Naive thymus-derived CD4-positive, alpha-beta T cell (primary cell): ENCODE measurements around the gene LYZL2. TPM values are rescaled to one million over a fixed set of nuclear protein-coding genes. Genes with fewer than 3 reads are reported as not detected.
A peak's percentile ranks its signal among the peaks of the same experiment; 100 is the strongest.
"Not testable (repeated sequence)": the region's sequence is repeated elsewhere in the genome, so short reads cannot be mapped to it uniquely, and the experiment has no call there.

Experiments
- ATAC-seq: fragments of 150-1000 bp; cut with Tn5 transposase; 2 replicates; pipeline ENCODE4 v1.10.0; 2021; ENCODE audit warnings: mild to moderate bottlenecking, moderate library complexity
- CTCF ChIA-PET: fragments of 350-600 bp; sonication (Branson Sonifier 250); formaldehyde crosslinking; loops from one replicate; lab custom pipeline; 2021; ENCODE audit warnings: antibody characterized with exemption; lab: Charles Lee
- POLR2A ChIA-PET: fragments of 350-600 bp; sonication (Branson Sonifier 250); formaldehyde crosslinking; loops from one replicate; lab custom pipeline; 2021; ENCODE audit warnings: antibody characterized with exemption, inconsistent platforms; lab: Charles Lee
- DNase-seq, 9 donors: peaks; one replicate each; pipeline versions ENCODE4 v3.0.0 to v3.0.0-alpha.2; 2020 to 2022; ENCODE audit warnings: mixed read lengths in 1 of 9
- H3K27ac ChIP-seq: one replicate; pipeline ENCODE4 v1.7.0; 2013; ENCODE audit warnings: mild to moderate bottlenecking, low read depth, low read length, moderate library complexity
- H3K27me3 ChIP-seq, 2 donors: one replicate each; pipeline ENCODE4 v1.7.0; 2013; ENCODE audit warnings: low read length in 2 of 2, mild to moderate bottlenecking in 2 of 2, moderate library complexity in 2 of 2; ENCODE audit not compliant: control insufficient read depth in 2 of 2, insufficient read depth in 2 of 2
- H3K36me3 ChIP-seq, 3 experiments: 1 replicate in 2 of 3; 2 replicates in 1 of 3; pipeline ENCODE4 v1.7.0; 2013; ENCODE audit warnings: low read length in 3 of 3, mild to moderate bottlenecking in 3 of 3, moderate library complexity in 1 of 3; ENCODE audit not compliant: insufficient read depth in 3 of 3, control insufficient read depth in 2 of 3
- H3K4me1 ChIP-seq, 2 donors: one replicate each; pipeline ENCODE4 v1.7.0; 2013; ENCODE audit warnings: low read length in 2 of 2, mild to moderate bottlenecking in 2 of 2, moderate library complexity in 1 of 2; ENCODE audit not compliant: control insufficient read depth in 2 of 2, insufficient read depth in 2 of 2
- H3K4me3 ChIP-seq: 2 replicates; pipeline ENCODE4 v1.7.0; 2013; ENCODE audit warnings: mild to moderate bottlenecking, low read length
- H3K9me3 ChIP-seq, 3 experiments: 1 replicate in 2 of 3; 2 replicates in 1 of 3; pipeline ENCODE4 v1.7.0; 2013; ENCODE audit warnings: low read length in 3 of 3; ENCODE audit not compliant: control insufficient read depth in 2 of 3
- H3K27ac Mint-ChIP-seq, 9 donors: one replicate each; pipeline ENCODE4 v1.8.0; 2020 to 2022; ENCODE audit warnings: mixed read lengths in 9 of 9, mild to moderate bottlenecking in 8 of 9, moderate library complexity in 5 of 9, inconsistent platforms in 2 of 9
- H3K27me3 Mint-ChIP-seq, 5 donors: one replicate each; pipeline ENCODE4 v1.8.0; 2021 to 2022; ENCODE audit warnings: mixed read lengths in 5 of 5, mild to moderate bottlenecking in 1 of 5
- H3K36me3 Mint-ChIP-seq, 5 donors: one replicate each; pipeline ENCODE4 v1.8.0; 2020 to 2022; ENCODE audit warnings: mixed read lengths in 5 of 5, mild to moderate bottlenecking in 3 of 5, inconsistent platforms in 1 of 5
- H3K4me1 Mint-ChIP-seq, 7 donors: one replicate each; pipeline ENCODE4 v1.8.0; 2020 to 2022; ENCODE audit warnings: mixed read lengths in 7 of 7, mild to moderate bottlenecking in 3 of 7, inconsistent platforms in 1 of 7
- H3K4me3 Mint-ChIP-seq, 10 donors: one replicate each; pipeline ENCODE4 v1.8.0; 2020 to 2022; ENCODE audit warnings: mild to moderate bottlenecking in 10 of 10, mixed read lengths in 10 of 10, moderate library complexity in 6 of 10, inconsistent platforms in 2 of 10
- H3K9me3 Mint-ChIP-seq, 11 donors: one replicate each; pipeline ENCODE4 v1.8.0; 2020 to 2022; ENCODE audit warnings: mixed read lengths in 11 of 11, mild to moderate bottlenecking in 4 of 11, inconsistent platforms in 1 of 11, moderate library complexity in 1 of 11
- intact Hi-C, 2 donors: fragments of 100-400 bp; cut with micrococcal nuclease; formaldehyde crosslinking; loops; one replicate each; pipeline ENCODE4 v1.15.1; 2023
- polyA plus RNA-seq, 2 donors: library from polyadenylated mRNA; unstranded; fragments of 300-500 nt; fragmentation: Illumina TruSeq; gene quantifications; one replicate each; pipeline ENCODE4 v1.2.3, GENCODE V29; 2021
- total RNA-seq, 6 experiments: library from RNA in 5 of 6; stranded (reverse) in 5 of 6; gene quantifications; 1 replicate in 5 of 6; 2 replicates in 1 of 6; pipeline ENCODE4 v1.2.3 and lab custom pipeline; 2021 to 2026

LYZL2 gene
- total and polyA plus RNA-seq, 7 experiments from 2014 or later: not detected

- H3K27me3 Mint-ChIP-seq: peaks cover 0 to 16% (median 13%) of the 10 kb centered on the region in 5 donors
- H3K4me3 Mint-ChIP-seq, H3K9me3 ChIP-seq, H3K27ac ChIP-seq, H3K4me1 ChIP-seq, POLR2A ChIA-PET, H3K27ac Mint-ChIP-seq, CTCF ChIA-PET, H3K4me1 Mint-ChIP-seq, H3K4me3 ChIP-seq, H3K36me3 ChIP-seq, H3K36me3 Mint-ChIP-seq, DNase-seq, H3K27me3 ChIP-seq, H3K9me3 Mint-ChIP-seq, ATAC-seq: not testable (repeated sequence)
- intact Hi-C loops: loop anchor here in 1 of 2 donors (10.0 kb wide), 1 partner anchor 1213 kb away; no protein-coding TSS in a partner anchor
These were observed 32.1 kb downstream of the LYZL2 start for GRCh38 chr10:30597433-30597824.

- H3K9me3 ChIP-seq, H3K27ac ChIP-seq, H3K27ac Mint-ChIP-seq, H3K36me3 Mint-ChIP-seq, POLR2A ChIA-PET, H3K4me1 Mint-ChIP-seq, ATAC-seq, H3K4me3 ChIP-seq, H3K9me3 Mint-ChIP-seq, H3K4me1 ChIP-seq, H3K27me3 ChIP-seq, H3K36me3 ChIP-seq, H3K4me3 Mint-ChIP-seq, DNase-seq: not testable (repeated sequence)
- CTCF ChIA-PET: interaction anchor here (0.6 kb wide), 1 partner anchor 207 kb away, joined by 3 read pairs; no protein-coding TSS in a partner anchor
- peaks cover 0 to 18% (median 13%) of the 10 kb centered on the region in 5 donors for H3K27me3 Mint-ChIP-seq
- intact Hi-C loops: loop anchor here in 1 of 2 donors (10.0 kb wide), 1 partner anchor 1212 kb away; no protein-coding TSS in a partner anchor
These were observed 32.8 kb downstream of the LYZL2 start for GRCh38 chr10:30596493-30597432.

- ATAC-seq: no peak
- Histone ChIP-seq H3K4me3 (no peak overlapping the region), H3K27me3 (no peaks in the 10 kb centered on the region), H3K4me1 (no peaks in the 10 kb centered on the region), H3K27ac (no peak overlapping the region), H3K36me3 (no peaks in the 10 kb centered on the region), H3K9me3 (no peaks in the 10 kb centered on the region)
- Mint-ChIP-seq H3K36me3 (no peaks in the 10 kb centered on the region), H3K27ac (no peak overlapping the region), H3K4me1 (peaks cover 0 to 3% (median 0%) of the 10 kb centered on the region in 7 donors), H3K27me3 (peaks cover 0 to 22% (median 13%) of the 10 kb centered on the region in 5 donors), H3K9me3 (no peaks in the 10 kb centered on the region), H3K4me3 (no peak overlapping the region)
- POLR2A ChIA-PET: no interaction called here
- CTCF ChIA-PET: interaction anchor here (0.6 kb wide), 1 partner anchor 206 kb away, joined by 3 read pairs; no protein-coding TSS in a partner anchor
- DNase-seq: no peak
- intact Hi-C loops: loop anchor here in 1 of 2 donors (10.0 kb wide), 1 partner anchor 1211 kb away; no protein-coding TSS in a partner anchor
These were observed 33.5 kb downstream of the LYZL2 start for GRCh38 chr10:30596013-30596412.

DNA sequence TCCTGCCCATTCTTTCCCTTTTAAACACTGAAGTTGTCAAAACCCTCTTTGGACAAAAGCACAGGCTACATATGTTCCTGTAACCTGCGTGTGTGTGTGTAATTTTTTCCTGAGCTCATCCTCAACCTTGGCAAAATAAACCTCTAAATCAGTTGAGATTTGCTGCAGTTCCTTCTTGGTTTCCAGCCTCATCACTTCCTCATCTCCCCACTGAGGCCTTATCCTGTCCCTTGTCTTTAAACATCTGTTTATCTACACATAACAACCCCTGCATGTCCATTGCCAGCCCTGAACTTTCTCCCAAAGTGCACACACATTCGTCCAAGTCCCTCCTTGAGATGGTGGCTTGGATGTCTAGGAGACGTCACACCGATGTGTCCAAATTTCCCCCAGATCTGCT lies 35.5 kb downstream of the LYZL2 start:
- no peak overlapping the region for H3K27ac Mint-ChIP-seq
- ATAC-seq: no peak
- no peaks in the 10 kb centered on the region for H3K36me3 Mint-ChIP-seq
- Histone ChIP-seq H3K4me3 (no peak overlapping the region), H3K36me3 (no peaks in the 10 kb centered on the region), H3K27me3 (no peaks in the 10 kb centered on the region), H3K27ac (no peak overlapping the region), H3K9me3 (no peaks in the 10 kb centered on the region), H3K4me1 (no peaks in the 10 kb centered on the region)
- H3K4me3 Mint-ChIP-seq: no peak overlapping the region
- DNase-seq: no peak
- H3K27me3 Mint-ChIP-seq: peaks cover 0 to 22% (median 13%) of the 10 kb centered on the region in 5 donors
- intact Hi-C loops: loop anchor here in 1 of 2 donors (10.0 kb wide), 1 partner anchor 1209 kb away; no protein-coding TSS in a partner anchor
- CTCF ChIA-PET: interaction anchor here (1.4 kb wide), 1 partner anchor 234 kb away, joined by 5 read pairs; no protein-coding TSS in a partner anchor
- H3K9me3 Mint-ChIP-seq: no peaks in the 10 kb centered on the region
- H3K4me1 Mint-ChIP-seq: peaks cover 0 to 3% (median 0%) of the 10 kb centered on the region in 7 donors
- POLR2A ChIA-PET: interaction anchor here (0.6 kb wide), 1 partner anchor 11 kb away, joined by 3 read pairs; no protein-coding TSS in a partner anchor

DNA sequence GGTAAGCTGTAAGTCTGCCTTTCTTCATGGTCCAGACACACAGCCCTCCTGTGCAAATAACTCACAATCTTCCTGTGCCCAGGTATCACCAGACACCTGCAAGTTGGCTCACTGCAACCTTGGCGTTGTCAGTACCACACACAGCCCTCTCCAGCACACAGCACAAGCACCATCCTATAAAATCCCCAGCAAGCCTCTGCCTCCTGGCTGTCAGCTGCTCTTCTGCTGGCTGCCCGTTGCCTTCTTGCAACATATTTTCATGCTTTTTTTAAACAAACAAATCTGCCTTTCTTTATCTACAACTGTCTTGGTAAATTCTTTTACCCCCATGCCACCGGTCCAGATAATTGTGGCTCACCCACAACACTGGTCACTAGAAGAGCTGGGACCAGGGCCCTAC lies 36.8 kb downstream of the LYZL2 start:
- ATAC-seq, H3K4me1 ChIP-seq, H3K4me3 Mint-ChIP-seq, POLR2A ChIA-PET, H3K27ac ChIP-seq, H3K4me3 ChIP-seq, H3K27me3 ChIP-seq, H3K36me3 Mint-ChIP-seq, H3K9me3 Mint-ChIP-seq, H3K4me1 Mint-ChIP-seq, DNase-seq, H3K9me3 ChIP-seq, H3K27ac Mint-ChIP-seq, H3K36me3 ChIP-seq: not testable (repeated sequence)
- intact Hi-C loops: loop anchor here in 1 of 2 donors (10.0 kb wide), 1 partner anchor 1208 kb away; no protein-coding TSS in a partner anchor
- H3K27me3 Mint-ChIP-seq: peaks cover 0 to 25% (median 13%) of the 10 kb centered on the region in 5 donors
- CTCF ChIA-PET: interaction anchor here (0.6 to 2.1 kb wide), 3 partner anchors 208 to 1207 kb away, joined by 5 to 7 read pairs (median 6); no protein-coding TSS in a partner anchor

DNA sequence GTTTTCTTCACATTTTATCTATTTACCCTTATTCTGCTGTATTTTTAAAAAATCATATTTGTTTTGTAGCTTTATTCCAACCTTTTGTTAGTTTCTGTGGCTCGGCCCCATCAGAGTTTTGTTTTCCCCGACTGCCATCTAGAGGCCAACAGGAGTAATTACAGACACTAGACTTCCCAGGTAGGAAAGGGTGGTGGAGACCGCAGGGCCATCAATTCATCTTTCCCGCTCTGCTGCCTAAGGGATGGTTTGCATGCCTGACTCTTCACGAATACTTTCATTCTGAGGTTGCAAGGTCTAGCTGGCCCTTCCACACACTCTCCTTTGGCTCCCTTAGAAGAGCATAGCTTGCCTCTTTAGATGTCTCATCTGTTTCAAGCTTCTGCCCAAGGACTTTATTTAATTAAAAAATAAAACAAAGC lies 38.3 kb downstream of the LYZL2 start:
- DNase-seq (peak in 7 of 9 donors; percentile 23 to 61 (median 48)), ATAC-seq (peak; percentile 80)
- Histone ChIP-seq H3K36me3 (no peaks in the 10 kb centered on the region), H3K9me3 (no peaks in the 10 kb centered on the region), H3K4me1 (no peaks in the 10 kb centered on the region), H3K27ac (no peak overlapping the region), H3K27me3 (no peaks in the 10 kb centered on the region), H3K4me3 (no peak overlapping the region)
- peaks cover 0 to 26% (median 13%) of the 10 kb centered on the region in 5 donors for H3K27me3 Mint-ChIP-seq
- no peak overlapping the region for H3K27ac Mint-ChIP-seq
- H3K4me3 Mint-ChIP-seq: no peak overlapping the region
- H3K4me1 Mint-ChIP-seq: peaks cover 0 to 3% (median 0%) of the 10 kb centered on the region in 7 donors
- ChIA-PET POLR2A (interaction anchor here (0.6 kb wide), 1 partner anchor 50 kb away, joined by 3 read pairs; no protein-coding TSS in a partner anchor), CTCF (interaction anchor here (0.6 to 4.1 kb wide), 17 partner anchors 9 to 595 kb away, joined by 3 to 83 read pairs (median 5); no protein-coding TSS in a partner anchor)
- intact Hi-C loops: loop anchor here (1.0 to 10.0 kb wide), 6 partner anchors 57 to 1206 kb away; no protein-coding TSS in a partner anchor
- H3K9me3 Mint-ChIP-seq: no peaks in the 10 kb centered on the region
- no peaks in the 10 kb centered on the region for H3K36me3 Mint-ChIP-seq
